ENCODE data around the gene BDP1.
"Not testable (repeated sequence)": the region's sequence is repeated elsewhere in the genome, so short reads cannot be mapped to it uniquely, and the experiment has no call there.

GRCh38 chr5:71577839-71578238 is 122.4 kb downstream of the BDP1 start:
- not testable (repeated sequence) for TF ChIP-seq CTCF, POLR2A (IDR thresholded peaks at IDR 0.05)
